Tibial artery (tissue), 4 donors: ENCODE measurements around the gene SYTL3.

ENCODE experiments used
- DNase-seq, 2 donors: peaks; one replicate each; pipeline ENCODE4 v3.0.0-alpha.2; 2019
- H3K27ac ChIP-seq, 2 donors: fragments of 200-600 bp; sonication (generic) in 1 of 2; 1 replicate in 1 of 2; 2 replicates in 1 of 2; pipeline ENCODE4 v1.5.1; 2018 to 2019; ENCODE audit warnings: mild to moderate bottlenecking in 1 of 2
- H3K27me3 ChIP-seq, 2 donors: fragments of 200-600 bp; sonication (generic) in 1 of 2; one replicate each; pipeline versions ENCODE4 v1.5.1 to v1.6.0; 2016 to 2019
- H3K36me3 ChIP-seq, 3 donors: fragments of 200-600 bp; sonication (generic) in 2 of 3; one replicate each; pipeline ENCODE4 v1.5.1; 2016 to 2019; ENCODE audit warnings: mild to moderate bottlenecking in 2 of 3
- H3K4me1 ChIP-seq, 4 donors: fragments of 200-600 bp; sonication (generic) in 2 of 4; 1 replicate in 3 of 4; 2 replicates in 1 of 4; pipeline ENCODE4 v1.5.1; 2016 to 2019
- H3K4me3 ChIP-seq, 2 donors: fragments of 200-600 bp; sonication (generic) in 1 of 2; 1 replicate in 1 of 2; 2 replicates in 1 of 2; pipeline ENCODE4 v1.5.1; 2018 to 2019; ENCODE audit warnings: mild to moderate bottlenecking in 2 of 2
- H3K9me3 ChIP-seq, 3 donors: fragments of 200-600 bp; sonication (generic) in 1 of 3; one replicate each; pipeline ENCODE4 v1.5.1; 2016 to 2019
- intact Hi-C: fragments of 100-400 bp; cut with DNase I; formaldehyde crosslinking; loops from one replicate; pipeline ENCODE4 v1.15.0; 2023; ENCODE audit warnings: low total_unique reads
- TF ChIP-seq, protein P1 (sequence below), 2 experiments: fragments of 200-600 bp in 1 of 2; fragments of 450-650 bp in 1 of 2; IDR thresholded peaks; one replicate each; pipeline ENCODE4 v1.5.1; 2017 to 2019; ENCODE audit warnings: antibody characterized with exemption in 2 of 2, mild to moderate bottlenecking in 1 of 2, moderate library complexity in 1 of 2

SYTL3 gene

DNA sequence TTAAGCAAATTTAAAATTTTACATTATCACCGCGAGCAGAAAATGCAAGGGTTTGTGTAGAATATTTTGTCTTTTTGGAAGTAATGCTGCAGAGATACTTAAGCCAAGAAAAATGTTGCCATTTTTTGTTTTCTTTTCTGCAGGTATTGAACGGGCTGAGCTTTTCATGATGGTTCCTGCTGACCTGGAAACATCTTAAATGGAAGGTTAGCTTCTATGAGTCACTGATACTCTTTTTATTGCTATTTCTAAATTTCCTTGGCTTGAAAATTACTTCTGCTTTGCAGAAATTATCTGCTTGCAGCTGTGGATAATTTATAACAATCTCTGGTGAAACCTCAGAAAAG is 12.7 kb downstream of the SYTL3 start:
- no peak overlapping the region for H3K27ac ChIP-seq
- DNase-seq: no peak
- H3K4me1 ChIP-seq: peaks cover 0 to under 1% (median 0%) of the 10 kb centered on the region in 4 donors
- H3K36me3 ChIP-seq: peaks cover 0 to 5% (median 0%) of the 10 kb centered on the region in 3 donors
- TF ChIP-seq, protein P1, sequence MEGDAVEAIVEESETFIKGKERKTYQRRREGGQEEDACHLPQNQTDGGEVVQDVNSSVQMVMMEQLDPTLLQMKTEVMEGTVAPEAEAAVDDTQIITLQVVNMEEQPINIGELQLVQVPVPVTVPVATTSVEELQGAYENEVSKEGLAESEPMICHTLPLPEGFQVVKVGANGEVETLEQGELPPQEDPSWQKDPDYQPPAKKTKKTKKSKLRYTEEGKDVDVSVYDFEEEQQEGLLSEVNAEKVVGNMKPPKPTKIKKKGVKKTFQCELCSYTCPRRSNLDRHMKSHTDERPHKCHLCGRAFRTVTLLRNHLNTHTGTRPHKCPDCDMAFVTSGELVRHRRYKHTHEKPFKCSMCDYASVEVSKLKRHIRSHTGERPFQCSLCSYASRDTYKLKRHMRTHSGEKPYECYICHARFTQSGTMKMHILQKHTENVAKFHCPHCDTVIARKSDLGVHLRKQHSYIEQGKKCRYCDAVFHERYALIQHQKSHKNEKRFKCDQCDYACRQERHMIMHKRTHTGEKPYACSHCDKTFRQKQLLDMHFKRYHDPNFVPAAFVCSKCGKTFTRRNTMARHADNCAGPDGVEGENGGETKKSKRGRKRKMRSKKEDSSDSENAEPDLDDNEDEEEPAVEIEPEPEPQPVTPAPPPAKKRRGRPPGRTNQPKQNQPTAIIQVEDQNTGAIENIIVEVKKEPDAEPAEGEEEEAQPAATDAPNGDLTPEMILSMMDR (IDR thresholded peaks at IDR 0.05): no peak
- H3K9me3 ChIP-seq: no peaks in the 10 kb centered on the region
- H3K27me3 ChIP-seq: no peaks in the 10 kb centered on the region
- H3K4me3 ChIP-seq: no peak overlapping the region
- intact Hi-C loops: no loop called here

DNA sequence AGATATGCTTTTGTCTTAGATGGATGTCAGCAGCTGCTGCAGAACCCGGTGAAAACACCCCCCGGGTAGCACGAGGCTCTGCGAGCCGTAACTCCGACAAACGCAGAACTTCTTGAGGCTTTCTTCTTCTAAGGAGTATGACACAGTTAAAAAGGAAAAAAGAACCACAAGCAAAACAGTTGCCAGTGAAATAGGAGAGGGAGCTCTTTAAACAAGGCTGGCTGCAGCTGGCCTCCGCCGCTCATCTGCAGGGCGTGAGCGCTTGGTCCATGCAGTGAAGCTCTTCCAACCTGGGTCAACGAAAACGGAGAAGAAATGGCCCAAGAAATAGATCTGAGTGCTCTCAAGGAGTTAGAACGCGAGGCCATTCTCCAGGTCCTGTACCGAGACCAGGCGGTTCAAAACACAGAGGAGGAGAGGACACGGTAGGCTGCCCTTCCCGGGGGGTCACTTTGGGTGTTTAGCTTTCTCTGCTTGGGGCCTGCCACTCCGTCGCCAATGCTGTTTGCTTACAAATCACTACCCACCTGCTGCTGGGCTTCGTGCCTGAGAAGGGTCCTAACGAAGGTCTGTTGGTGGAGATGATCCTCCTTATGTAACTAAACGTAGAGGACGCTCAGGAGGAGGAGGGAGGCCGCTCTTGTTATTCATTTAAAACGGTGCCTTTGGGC is 13.2 kb downstream of the SYTL3 start:
- Histone ChIP-seq H3K27me3 (no peaks in the 10 kb centered on the region), H3K4me1 (peaks cover 0 to 5% (median 0%) of the 10 kb centered on the region in 4 donors), H3K4me3 (no peak overlapping the region), H3K9me3 (no peaks in the 10 kb centered on the region), H3K36me3 (peaks cover 0 to 5% (median 0%) of the 10 kb centered on the region in 3 donors), H3K27ac (no peak overlapping the region)
- no peak for DNase-seq
- intact Hi-C loops: no loop called here
- TF ChIP-seq, protein P1 (IDR thresholded peaks at IDR 0.05): no peak

DNA sequence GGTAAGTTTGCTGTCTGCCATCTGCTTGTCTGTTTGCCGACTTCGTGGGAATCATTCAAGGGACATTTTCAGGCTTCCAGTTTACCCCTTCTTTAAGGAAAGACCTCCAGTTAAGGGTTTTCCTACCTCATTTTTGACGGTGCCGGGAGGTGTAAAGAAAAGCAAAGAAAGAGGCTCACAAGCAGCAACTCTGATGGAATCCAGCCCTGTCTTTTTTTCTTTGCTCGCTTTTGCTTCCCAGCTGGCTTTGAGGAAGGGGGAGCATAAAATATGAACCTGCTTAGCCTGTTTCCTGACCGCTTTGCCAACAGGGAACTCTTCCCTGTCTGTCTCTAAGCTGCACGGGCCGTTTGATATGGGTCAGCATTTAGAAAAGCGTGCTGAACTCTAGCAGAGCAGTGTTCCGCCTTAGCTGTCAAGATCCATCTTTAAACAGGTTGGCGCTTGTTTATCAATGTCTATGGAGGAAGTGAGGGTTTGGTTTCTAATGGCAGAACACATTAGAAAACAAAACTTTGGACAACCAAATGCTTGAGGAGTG is 13.8 kb downstream of the SYTL3 start:
- H3K4me3 ChIP-seq: no peak overlapping the region
- peaks cover 0 to 5% (median 0%) of the 10 kb centered on the region in 4 donors for H3K4me1 ChIP-seq
- H3K36me3 ChIP-seq: peaks cover 0 to 5% (median 0%) of the 10 kb centered on the region in 3 donors
- DNase-seq: no peak
- no peaks in the 10 kb centered on the region for H3K9me3 ChIP-seq
- H3K27me3 ChIP-seq: no peaks in the 10 kb centered on the region
- intact Hi-C loops: no loop called here
- no peak overlapping the region for H3K27ac ChIP-seq
- TF ChIP-seq, protein P1 (IDR thresholded peaks at IDR 0.05): no peak

DNA sequence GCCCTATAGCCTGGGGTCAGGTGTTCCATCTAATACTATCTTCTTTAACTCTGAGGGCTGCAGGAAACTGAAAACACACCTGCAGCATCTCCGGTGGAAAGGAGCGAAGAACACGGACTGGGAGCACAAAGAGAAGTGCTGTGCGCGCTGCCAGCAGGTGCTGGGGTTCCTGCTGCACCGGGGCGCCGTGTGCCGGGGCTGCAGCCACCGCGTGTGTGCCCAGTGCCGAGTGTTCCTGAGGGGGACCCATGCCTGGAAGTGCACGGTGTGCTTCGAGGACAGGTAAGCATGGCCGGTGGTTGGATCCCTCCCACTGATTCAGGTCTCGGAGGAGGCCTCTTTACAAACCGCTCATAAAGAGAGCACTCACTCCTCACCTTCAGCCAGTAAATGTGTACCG is 15.5 kb downstream of the SYTL3 start:
- intact Hi-C loops: no loop called here
- Histone ChIP-seq H3K9me3 (no peaks in the 10 kb centered on the region), H3K4me3 (no peak overlapping the region), H3K4me1 (peaks cover 0 to 5% (median 0%) of the 10 kb centered on the region in 4 donors), H3K36me3 (peaks cover 0 to 5% (median 0%) of the 10 kb centered on the region in 3 donors), H3K27ac (no peak overlapping the region), H3K27me3 (no peaks in the 10 kb centered on the region)
- TF ChIP-seq, protein P1 (IDR thresholded peaks at IDR 0.05): no peak
- DNase-seq: no peak

DNA sequence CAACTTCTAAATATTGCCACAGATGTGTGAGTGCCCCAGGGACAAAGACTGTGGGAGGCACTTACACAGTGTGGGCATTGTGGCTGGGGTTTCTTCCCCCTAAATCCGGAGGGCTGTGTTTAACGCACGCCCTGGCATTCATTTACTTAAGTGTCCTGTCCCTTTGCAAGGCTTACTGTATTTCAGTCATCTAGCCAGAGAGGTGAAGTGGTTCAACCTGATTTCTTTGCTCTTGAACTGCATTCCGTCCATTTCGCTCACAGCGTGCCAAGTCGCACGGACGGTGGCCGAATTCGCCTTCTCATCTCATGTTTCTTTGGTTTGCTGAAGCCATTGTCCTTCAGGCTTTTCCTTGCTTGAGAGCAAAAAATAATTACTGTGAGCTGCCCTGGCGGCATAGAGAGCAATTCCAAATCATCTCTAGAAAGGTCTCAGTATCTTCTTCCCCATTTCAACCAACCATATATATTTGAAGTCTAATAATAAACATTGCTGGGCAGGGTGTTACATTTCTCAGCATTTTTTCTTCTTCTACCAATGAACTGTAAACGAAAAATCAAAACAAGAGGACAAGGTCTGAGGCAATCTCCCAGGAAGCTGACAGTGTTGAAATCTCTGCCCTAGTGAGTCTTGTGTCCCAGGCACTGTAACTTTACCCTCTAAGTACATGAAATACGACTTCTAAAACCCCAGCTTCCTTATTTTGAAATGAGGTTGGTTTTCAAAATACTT is 16.9 kb downstream of the SYTL3 start:
- H3K27me3 ChIP-seq: no peaks in the 10 kb centered on the region
- H3K4me1 ChIP-seq: peaks cover 0 to 5% (median 0%) of the 10 kb centered on the region in 4 donors

More for the DNA sequence above, 16.9 kb downstream of the SYTL3 start:
- TF ChIP-seq, protein P1 (IDR thresholded peaks at IDR 0.05): no peak
- Histone ChIP-seq H3K27ac (no peak overlapping the region), H3K36me3 (peaks cover 0 to 5% (median 0%) of the 10 kb centered on the region in 3 donors), H3K9me3 (no peaks in the 10 kb centered on the region), H3K4me3 (no peak overlapping the region)
- DNase-seq: no peak
- intact Hi-C loops: no loop called here
